ENCODE data around the gene SLC50A1. TPM values are rescaled to one million over a fixed set of nuclear protein-coding genes. Genes with fewer than 3 reads are reported as not detected.

SLC50A1 gene
- total RNA-seq, 1 experiment from 2014 or later, result 39.0 TPM

DNA sequence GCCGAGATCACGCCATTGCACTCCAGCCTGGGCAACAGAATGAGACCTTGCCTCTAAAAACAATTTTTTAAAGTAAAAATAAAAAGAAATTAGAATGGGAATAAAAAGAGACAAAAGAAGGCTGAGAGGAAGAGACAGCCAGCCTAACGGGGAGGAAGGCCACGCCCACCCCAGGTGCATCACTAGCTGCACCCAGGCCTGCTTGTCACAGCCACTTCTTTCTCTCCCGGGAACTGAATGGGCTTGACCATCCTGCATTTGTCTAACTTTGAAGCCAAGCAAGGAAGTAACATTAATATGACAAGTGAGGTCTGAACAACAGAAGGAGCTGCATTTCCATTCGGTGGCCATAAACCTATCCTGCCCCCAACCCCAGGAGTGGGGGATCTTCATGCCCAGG is 28.8 kb upstream of the SLC50A1 start:
- CTCF ChIA-PET, result interaction anchor here (0.6 to 3.2 kb wide), 7 partner anchors 9 to 85 kb away, joined by 3 to 25 read pairs (median 5); partner anchors contain the start of gene KRTCAP2

More for the DNA sequence above, 28.8 kb upstream of the SLC50A1 start:
- TF ChIP-seq, protein P1, sequence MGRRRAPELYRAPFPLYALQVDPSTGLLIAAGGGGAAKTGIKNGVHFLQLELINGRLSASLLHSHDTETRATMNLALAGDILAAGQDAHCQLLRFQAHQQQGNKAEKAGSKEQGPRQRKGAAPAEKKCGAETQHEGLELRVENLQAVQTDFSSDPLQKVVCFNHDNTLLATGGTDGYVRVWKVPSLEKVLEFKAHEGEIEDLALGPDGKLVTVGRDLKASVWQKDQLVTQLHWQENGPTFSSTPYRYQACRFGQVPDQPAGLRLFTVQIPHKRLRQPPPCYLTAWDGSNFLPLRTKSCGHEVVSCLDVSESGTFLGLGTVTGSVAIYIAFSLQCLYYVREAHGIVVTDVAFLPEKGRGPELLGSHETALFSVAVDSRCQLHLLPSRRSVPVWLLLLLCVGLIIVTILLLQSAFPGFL (CRISPR knock-in tag; IDR thresholded peaks at IDR 0.05; ENCODE audit: borderline replicate concordance), result no peak
- no peak for TF ChIP-seq JUN (CRISPR knock-in tag; IDR thresholded peaks at IDR 0.05)
- TF ChIP-seq, protein P2, sequence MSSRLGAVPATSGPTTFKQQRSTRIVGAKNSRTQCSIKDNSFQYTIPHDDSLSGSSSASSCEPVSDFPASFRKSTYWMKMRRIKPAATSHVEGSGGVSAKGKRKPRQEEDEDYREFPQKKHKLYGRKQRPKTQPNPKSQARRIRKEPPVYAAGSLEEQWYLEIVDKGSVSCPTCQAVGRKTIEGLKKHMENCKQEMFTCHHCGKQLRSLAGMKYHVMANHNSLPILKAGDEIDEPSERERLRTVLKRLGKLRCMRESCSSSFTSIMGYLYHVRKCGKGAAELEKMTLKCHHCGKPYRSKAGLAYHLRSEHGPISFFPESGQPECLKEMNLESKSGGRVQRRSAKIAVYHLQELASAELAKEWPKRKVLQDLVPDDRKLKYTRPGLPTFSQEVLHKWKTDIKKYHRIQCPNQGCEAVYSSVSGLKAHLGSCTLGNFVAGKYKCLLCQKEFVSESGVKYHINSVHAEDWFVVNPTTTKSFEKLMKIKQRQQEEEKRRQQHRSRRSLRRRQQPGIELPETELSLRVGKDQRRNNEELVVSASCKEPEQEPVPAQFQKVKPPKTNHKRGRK (CRISPR knock-in tag; IDR thresholded peaks at IDR 0.05; ENCODE audit: borderline replicate concordance), result no peak
- no peak for TF ChIP-seq NR3C1 (CRISPR knock-in tag; conservative IDR thresholded peaks at IDR 0.05; ENCODE audit: low read depth)
- no peak for TF ChIP-seq ZNF232 (CRISPR knock-in tag; IDR thresholded peaks at IDR 0.05)
- TF ChIP-seq ZNF317 (CRISPR knock-in tag; IDR thresholded peaks at IDR 0.05; ENCODE audit: borderline replicate concordance, low read depth), result no peak
- TF ChIP-seq, protein P3, sequence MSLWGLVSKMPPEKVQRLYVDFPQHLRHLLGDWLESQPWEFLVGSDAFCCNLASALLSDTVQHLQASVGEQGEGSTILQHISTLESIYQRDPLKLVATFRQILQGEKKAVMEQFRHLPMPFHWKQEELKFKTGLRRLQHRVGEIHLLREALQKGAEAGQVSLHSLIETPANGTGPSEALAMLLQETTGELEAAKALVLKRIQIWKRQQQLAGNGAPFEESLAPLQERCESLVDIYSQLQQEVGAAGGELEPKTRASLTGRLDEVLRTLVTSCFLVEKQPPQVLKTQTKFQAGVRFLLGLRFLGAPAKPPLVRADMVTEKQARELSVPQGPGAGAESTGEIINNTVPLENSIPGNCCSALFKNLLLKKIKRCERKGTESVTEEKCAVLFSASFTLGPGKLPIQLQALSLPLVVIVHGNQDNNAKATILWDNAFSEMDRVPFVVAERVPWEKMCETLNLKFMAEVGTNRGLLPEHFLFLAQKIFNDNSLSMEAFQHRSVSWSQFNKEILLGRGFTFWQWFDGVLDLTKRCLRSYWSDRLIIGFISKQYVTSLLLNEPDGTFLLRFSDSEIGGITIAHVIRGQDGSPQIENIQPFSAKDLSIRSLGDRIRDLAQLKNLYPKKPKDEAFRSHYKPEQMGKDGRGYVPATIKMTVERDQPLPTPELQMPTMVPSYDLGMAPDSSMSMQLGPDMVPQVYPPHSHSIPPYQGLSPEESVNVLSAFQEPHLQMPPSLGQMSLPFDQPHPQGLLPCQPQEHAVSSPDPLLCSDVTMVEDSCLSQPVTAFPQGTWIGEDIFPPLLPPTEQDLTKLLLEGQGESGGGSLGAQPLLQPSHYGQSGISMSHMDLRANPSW (CRISPR knock-in tag; conservative IDR thresholded peaks at IDR 0.05; ENCODE audit: low read depth), result no peak
- no peak for TF ChIP-seq NR1H2 (CRISPR knock-in tag; IDR thresholded peaks at IDR 0.05)
- no peak for TF ChIP-seq HMGA2 (CRISPR knock-in tag; IDR thresholded peaks at IDR 0.05)
- TF ChIP-seq, protein P4, sequence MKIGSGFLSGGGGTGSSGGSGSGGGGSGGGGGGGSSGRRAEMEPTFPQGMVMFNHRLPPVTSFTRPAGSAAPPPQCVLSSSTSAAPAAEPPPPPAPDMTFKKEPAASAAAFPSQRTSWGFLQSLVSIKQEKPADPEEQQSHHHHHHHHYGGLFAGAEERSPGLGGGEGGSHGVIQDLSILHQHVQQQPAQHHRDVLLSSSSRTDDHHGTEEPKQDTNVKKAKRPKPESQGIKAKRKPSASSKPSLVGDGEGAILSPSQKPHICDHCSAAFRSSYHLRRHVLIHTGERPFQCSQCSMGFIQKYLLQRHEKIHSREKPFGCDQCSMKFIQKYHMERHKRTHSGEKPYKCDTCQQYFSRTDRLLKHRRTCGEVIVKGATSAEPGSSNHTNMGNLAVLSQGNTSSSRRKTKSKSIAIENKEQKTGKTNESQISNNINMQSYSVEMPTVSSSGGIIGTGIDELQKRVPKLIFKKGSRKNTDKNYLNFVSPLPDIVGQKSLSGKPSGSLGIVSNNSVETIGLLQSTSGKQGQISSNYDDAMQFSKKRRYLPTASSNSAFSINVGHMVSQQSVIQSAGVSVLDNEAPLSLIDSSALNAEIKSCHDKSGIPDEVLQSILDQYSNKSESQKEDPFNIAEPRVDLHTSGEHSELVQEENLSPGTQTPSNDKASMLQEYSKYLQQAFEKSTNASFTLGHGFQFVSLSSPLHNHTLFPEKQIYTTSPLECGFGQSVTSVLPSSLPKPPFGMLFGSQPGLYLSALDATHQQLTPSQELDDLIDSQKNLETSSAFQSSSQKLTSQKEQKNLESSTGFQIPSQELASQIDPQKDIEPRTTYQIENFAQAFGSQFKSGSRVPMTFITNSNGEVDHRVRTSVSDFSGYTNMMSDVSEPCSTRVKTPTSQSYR (CRISPR knock-in tag; IDR thresholded peaks at IDR 0.05), result no peak
- TF ChIP-seq MYBL2 (CRISPR knock-in tag; IDR thresholded peaks at IDR 0.05), result no peak
- TF ChIP-seq, protein P5, sequence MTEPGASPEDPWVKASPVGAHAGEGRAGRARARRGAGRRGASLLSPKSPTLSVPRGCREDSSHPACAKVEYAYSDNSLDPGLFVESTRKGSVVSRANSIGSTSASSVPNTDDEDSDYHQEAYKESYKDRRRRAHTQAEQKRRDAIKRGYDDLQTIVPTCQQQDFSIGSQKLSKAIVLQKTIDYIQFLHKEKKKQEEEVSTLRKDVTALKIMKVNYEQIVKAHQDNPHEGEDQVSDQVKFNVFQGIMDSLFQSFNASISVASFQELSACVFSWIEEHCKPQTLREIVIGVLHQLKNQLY (CRISPR knock-in tag; IDR thresholded peaks at IDR 0.05), result no peak
- TF ChIP-seq, protein P6, sequence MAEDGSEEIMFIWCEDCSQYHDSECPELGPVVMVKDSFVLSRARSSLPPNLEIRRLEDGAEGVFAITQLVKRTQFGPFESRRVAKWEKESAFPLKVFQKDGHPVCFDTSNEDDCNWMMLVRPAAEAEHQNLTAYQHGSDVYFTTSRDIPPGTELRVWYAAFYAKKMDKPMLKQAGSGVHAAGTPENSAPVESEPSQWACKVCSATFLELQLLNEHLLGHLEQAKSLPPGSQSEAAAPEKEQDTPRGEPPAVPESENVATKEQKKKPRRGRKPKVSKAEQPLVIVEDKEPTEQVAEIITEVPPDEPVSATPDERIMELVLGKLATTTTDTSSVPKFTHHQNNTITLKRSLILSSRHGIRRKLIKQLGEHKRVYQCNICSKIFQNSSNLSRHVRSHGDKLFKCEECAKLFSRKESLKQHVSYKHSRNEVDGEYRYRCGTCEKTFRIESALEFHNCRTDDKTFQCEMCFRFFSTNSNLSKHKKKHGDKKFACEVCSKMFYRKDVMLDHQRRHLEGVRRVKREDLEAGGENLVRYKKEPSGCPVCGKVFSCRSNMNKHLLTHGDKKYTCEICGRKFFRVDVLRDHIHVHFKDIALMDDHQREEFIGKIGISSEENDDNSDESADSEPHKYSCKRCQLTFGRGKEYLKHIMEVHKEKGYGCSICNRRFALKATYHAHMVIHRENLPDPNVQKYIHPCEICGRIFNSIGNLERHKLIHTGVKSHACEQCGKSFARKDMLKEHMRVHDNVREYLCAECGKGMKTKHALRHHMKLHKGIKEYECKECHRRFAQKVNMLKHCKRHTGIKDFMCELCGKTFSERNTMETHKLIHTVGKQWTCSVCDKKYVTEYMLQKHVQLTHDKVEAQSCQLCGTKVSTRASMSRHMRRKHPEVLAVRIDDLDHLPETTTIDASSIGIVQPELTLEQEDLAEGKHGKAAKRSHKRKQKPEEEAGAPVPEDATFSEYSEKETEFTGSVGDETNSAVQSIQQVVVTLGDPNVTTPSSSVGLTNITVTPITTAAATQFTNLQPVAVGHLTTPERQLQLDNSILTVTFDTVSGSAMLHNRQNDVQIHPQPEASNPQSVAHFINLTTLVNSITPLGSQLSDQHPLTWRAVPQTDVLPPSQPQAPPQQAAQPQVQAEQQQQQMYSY (CRISPR knock-in tag; IDR thresholded peaks at IDR 0.05), result no peak
- no peak for TF ChIP-seq NR2C2 (CRISPR knock-in tag; IDR thresholded peaks at IDR 0.05)
- TF ChIP-seq, protein P7, sequence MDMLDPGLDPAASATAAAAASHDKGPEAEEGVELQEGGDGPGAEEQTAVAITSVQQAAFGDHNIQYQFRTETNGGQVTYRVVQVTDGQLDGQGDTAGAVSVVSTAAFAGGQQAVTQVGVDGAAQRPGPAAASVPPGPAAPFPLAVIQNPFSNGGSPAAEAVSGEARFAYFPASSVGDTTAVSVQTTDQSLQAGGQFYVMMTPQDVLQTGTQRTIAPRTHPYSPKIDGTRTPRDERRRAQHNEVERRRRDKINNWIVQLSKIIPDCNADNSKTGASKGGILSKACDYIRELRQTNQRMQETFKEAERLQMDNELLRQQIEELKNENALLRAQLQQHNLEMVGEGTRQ (CRISPR knock-in tag; IDR thresholded peaks at IDR 0.05), result no peak
- H3K27me3 Mint-ChIP-seq (ENCODE audit: low read depth), result peaks cover 14% of the 10 kb centered on the region
- DNase-seq (ENCODE audit: low spot score) (no peak), ATAC-seq (no peak)
- POLR2A ChIA-PET, result no interaction called here
- H3K4me1 Mint-ChIP-seq, result peaks cover under 1% of the 10 kb centered on the region; the same call in 1 of the 2 replicates
- H3K9me3 Mint-ChIP-seq, result no peaks in the 10 kb centered on the region
- H3K27ac Mint-ChIP-seq, result no peak overlapping the region
- H3K36me3 Mint-ChIP-seq, result no peaks in the 10 kb centered on the region
- no peak overlapping the region for H3K4me3 Mint-ChIP-seq

All from WTC11 (cell line).